ENCODE results near the gene GGT5. TPM values are rescaled to one million over a fixed set of nuclear protein-coding genes. Genes with fewer than 3 reads are reported as not detected.

GGT5 gene
- total RNA-seq, 1 donor from 2014 or later = 10.7 TPM

- peaks cover 5% of the 10 kb centered on the region for H3K4me1 Mint-ChIP-seq (ENCODE audit: low read depth, unreplicated experiment)
- DNase-seq = no peak
- no peak overlapping the region for H3K4me3 Mint-ChIP-seq (ENCODE audit: unreplicated experiment)
- TF ChIP-seq CTCF (IDR thresholded peaks at IDR 0.05; ENCODE audit: partially characterized antibody, unreplicated experiment) = no peak
- H3K27ac Mint-ChIP-seq (ENCODE audit: unreplicated experiment) = no peak overlapping the region
- peaks cover 2% of the 10 kb centered on the region for H3K9me3 Mint-ChIP-seq (ENCODE audit: unreplicated experiment)
- H3K27me3 Mint-ChIP-seq (ENCODE audit: unreplicated experiment) = no peaks in the 10 kb centered on the region
- H3K36me3 Mint-ChIP-seq (ENCODE audit: unreplicated experiment) = no peaks in the 10 kb centered on the region
These were observed 74.2 kb downstream of the GGT5 start for GRCh38 chr22:24170632-24171031.

- H3K9me3 Mint-ChIP-seq (ENCODE audit: unreplicated experiment) = peaks cover 2% of the 10 kb centered on the region
- no peak for TF ChIP-seq CTCF (IDR thresholded peaks at IDR 0.05; ENCODE audit: partially characterized antibody, unreplicated experiment)
- H3K27me3 Mint-ChIP-seq (ENCODE audit: unreplicated experiment) = no peaks in the 10 kb centered on the region
- peaks cover 5% of the 10 kb centered on the region for H3K4me1 Mint-ChIP-seq (ENCODE audit: low read depth, unreplicated experiment)
- DNase-seq = peak; percentile 37
- no peak overlapping the region for H3K4me3 Mint-ChIP-seq (ENCODE audit: unreplicated experiment)
- no peak overlapping the region for H3K27ac Mint-ChIP-seq (ENCODE audit: unreplicated experiment)
- no peaks in the 10 kb centered on the region for H3K36me3 Mint-ChIP-seq (ENCODE audit: unreplicated experiment)
These were observed 74.7 kb downstream of the GGT5 start for GRCh38 chr22:24170188-24170587.

Other genes starting within 250 kb of the GGT5 start
- gene GSTT4, start 239.6 kb downstream of the GGT5 start, total RNA-seq (ENCODE audit: unreplicated experiment) = not detected
- 72.5 TPM for gene CABIN1, start 233.8 kb downstream of the GGT5 start, total RNA-seq (ENCODE audit: unreplicated experiment)
- 123 TPM for gene SUSD2, start 63.6 kb downstream of the GGT5 start, total RNA-seq (ENCODE audit: unreplicated experiment)
- 173 TPM for gene SPECC1L, start 25.7 kb upstream of the GGT5 start, total RNA-seq (ENCODE audit: unreplicated experiment)
- 15.9 TPM for gene ADORA2A, start 182.5 kb upstream of the GGT5 start, total RNA-seq (ENCODE audit: unreplicated experiment)

Measured in glutamatergic neuron (in vitro differentiated cells).